Right ventricle myocardium superior (tissue), 1 donor: ENCODE measurements around the gene BRDT. TPM values are rescaled to one million over a fixed set of nuclear protein-coding genes. Genes with fewer than 3 reads are reported as not detected.
"Not testable (repeated sequence)": the region's sequence is repeated elsewhere in the genome, so short reads cannot be mapped to it uniquely, and the experiment has no call there.

ENCODE experiments used
- ATAC-seq: fragments of 200-7000 bp; cut with Tn5 transposase; one replicate; pipeline ENCODE4 v1.9.1; 2020; ENCODE audit warnings: mild to moderate bottlenecking; ENCODE audit not compliant: poor library complexity
- DNase-seq: peaks from one replicate; pipeline ENCODE4 v3.0.0-alpha.2; 2020
- intact Hi-C: fragments of 100-400 bp; cut with DNase I; formaldehyde crosslinking; loops from one replicate; pipeline ENCODE4 v1.11.2; 2022
- total RNA-seq: library from RNA; stranded (reverse); fragmentation: NEBNext Ultra II Directional; extraction: Animal tissue kit (Norgen Biotek cat#: 25700); gene quantifications from one replicate; pipeline ENCODE4 v1.2.1, GENCODE V29; 2021
- donor health status: DM: no; HTN: yes; CAD: no; lungs with severe emphysema.

The BRDT gene
- total RNA-seq, 1 donor from 2014 or later = not detected

DNA sequence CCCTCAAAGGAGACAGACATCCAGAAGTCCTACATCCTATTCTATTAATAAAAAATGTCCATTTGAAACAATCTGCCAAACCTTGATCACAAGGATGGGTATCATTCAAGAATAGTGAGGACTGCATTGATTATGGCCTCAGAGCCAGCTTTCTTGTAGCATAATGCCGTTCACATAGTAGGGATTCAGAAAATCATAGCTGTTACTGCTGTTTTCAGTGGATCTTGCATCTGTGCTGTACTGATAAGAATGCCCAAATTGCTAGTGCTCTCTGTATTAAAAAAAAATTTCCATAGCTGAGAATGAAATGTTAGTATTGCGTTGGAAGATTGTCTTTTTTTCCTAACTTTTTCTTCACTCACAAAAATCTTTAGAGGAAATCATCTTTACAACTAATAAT is 19.1 kb downstream of the BRDT start:
- intact Hi-C loops = no loop called here
- no peak for DNase-seq
- ATAC-seq = no peak

DNA sequence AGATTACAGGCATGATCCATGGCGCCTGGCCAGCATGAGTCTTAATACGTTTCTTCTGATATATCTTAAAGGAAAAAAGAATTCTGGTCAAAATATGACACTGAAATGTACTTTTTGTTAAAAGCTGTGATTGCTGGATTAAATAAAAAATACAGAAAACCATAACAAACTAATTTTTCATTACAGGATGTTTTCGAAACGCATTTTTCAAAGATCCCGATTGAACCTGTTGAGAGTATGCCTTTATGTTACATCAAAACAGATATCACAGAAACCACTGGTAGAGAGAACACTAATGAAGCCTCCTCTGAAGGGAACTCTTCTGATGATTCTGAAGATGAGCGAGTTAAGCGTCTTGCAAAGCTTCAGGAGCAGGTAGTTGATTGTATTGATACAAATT is 30.2 kb downstream of the BRDT start:
- intact Hi-C loops = no loop called here
- ATAC-seq (no peak), DNase-seq (no peak)

DNA sequence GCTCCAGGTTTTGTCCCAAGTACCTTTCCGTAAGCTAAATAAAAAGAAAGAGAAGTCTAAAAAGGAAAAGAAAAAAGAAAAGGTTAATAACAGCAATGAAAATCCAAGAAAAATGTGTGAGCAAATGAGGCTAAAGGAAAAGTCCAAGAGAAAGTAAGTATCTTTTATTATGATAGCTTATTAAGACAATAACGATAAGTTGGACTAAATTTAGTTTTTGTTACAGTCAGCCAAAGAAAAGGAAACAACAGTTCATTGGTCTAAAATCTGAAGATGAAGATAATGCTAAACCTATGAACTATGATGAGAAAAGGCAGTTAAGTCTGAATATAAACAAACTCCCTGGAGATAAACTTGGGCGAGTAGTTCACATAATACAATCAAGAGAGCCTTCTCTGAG is 31.5 kb downstream of the BRDT start:
- no peak for ATAC-seq
- DNase-seq = no peak
- intact Hi-C loops = no loop called here

DNA sequence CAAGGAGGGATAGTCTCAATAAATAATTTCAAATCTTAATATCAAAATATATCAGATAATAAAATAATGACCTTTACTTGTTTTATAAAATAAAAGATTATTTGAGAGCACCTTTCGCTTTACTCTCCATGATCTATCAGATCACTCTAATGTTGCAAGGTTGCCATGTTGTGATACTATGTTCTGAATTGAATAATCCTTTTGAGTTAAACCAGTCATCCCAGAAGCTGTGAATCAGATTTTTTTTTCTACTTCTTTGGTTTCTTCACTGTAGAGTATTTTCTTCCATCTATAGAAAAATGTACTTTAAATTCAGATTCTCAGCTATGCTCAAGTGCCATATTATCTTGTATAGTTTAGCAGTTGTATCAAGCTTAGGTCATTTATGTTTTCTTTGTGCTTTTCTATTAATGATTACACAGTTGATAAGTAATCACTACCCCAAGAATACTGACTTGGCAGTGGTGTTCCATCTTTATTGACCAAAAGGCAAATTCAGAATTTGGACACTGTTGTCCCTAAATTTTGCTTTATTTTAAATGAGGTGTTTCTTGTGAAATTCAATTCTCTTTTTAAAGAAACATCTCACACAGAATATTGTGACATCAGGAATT is 32.9 kb downstream of the BRDT start:
- intact Hi-C loops = no loop called here
- no peak for DNase-seq
- ATAC-seq = no peak

DNA sequence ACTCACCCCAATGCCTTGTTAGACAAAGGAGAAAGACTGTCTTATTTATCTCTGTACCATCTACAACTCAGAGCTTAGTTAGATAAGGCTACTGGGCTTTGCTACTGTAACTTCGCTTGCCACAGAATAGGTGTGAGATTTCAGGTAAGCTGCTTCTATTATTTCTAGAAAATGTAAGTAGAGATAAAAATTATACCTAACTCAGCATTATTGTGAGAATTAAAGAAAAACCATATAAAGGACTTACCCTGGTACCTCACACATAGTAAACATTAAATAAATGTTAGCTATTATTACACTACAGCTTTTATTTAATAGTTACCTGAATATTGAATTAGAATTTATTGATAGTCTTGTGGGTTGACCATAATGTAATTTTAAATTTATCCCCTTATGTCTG is 44.1 kb downstream of the BRDT start:
- intact Hi-C loops = no loop called here
- ATAC-seq = no peak
- no peak for DNase-seq

DNA sequence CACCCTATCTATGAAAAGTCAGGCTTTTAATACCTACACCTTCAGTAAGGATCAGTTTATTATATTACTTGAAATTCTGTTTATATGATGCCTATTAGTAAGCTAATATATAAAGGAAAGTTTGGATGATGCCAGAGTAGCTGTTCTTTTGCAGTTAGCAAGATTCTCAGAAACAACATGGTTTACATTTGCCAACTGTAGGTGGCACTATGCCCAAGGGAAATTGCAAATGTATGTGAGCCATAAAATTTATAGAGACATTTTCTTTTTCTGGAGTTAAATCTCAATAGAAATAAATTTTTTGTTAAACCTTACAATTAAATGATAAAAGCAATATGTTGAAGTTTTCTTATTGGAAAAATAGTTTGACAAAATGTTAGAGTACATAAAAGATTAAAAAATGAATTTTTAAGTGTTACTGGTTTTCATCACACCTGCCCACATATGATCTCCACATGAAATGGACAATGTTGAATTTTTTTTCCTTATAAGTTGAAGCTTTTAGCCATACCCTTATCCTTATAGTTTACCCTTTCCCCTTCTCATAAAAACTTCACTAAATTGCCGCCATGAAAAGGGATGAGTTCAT is 48.5 kb downstream of the BRDT start:
- ATAC-seq = no peak
- no peak for DNase-seq
- intact Hi-C loops = no loop called here

DNA sequence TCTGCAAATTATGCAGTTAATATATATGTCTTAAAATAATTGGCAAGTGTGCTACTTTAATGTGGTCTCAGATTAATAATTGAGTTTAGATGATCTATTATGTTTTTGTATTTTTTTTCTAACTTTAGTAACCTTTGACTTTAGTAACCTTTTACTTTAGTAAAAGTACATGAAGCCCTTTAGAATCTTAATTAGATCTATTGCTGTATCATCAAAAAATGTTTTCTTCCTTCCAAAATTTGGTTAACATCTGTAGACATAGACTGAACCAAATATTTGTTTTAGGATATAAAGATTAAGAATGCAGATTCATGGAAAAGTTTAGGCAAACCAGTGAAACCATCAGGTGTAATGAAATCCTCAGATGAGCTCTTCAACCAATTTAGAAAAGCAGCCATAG is 54.9 kb downstream of the BRDT start:
- intact Hi-C loops = loop anchor here (10.0 kb wide), 1 partner anchor 271 kb away; no protein-coding TSS in a partner anchor
- no peak for ATAC-seq

DNA sequence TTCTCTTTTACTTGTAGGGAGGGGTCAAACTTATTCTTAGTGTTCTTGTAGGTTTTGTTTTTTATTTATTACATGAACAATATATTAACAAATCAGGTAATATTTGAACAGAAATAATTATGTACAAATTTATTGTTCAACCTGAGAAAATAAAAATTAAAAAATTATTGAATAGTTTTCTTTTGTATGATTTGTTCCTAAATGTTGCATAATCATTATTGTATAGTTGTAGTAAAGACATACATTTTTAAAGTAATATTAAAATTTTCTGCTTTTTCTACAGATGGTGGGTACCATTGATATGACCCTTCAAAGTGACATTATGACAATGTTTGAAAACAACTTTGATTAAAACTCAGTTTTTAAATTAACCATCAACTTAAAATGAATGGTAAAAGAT is 64.7 kb downstream of the BRDT start:
- intact Hi-C loops = no loop called here
- DNase-seq (no peak), ATAC-seq (no peak)

More for the DNA sequence above, 54.9 kb downstream of the BRDT start:
- no peak for DNase-seq

DNA sequence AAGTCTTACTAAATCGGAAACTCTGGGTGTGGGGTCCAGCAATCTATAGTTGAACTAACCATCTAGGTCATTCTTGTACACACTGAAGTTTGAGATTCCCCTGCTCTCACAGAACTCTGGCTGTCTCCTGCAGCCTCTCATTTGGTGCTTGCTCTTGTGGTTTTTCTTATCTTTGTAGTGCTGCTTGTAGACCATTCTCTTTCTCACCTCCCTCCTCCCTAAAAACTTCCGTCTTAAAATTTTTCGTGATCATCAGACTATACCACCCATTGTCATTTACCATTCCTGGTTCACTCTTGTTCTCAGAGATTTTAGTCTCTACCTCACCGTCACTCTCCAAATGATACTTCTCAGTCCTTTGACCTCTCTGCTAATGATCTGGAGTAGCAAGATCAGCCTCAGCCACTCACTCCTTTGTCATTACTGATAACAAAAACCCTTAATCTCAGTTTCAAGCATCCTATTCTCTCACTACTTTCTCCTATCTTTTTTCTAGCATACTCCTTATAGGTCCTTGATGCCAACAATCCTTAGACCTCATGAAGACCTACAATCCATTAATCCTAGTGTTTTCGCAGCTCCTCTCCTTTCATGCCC is 67.6 kb downstream of the BRDT start:
- ATAC-seq (no peak), DNase-seq (no peak)
- intact Hi-C loops = no loop called here

DNA sequence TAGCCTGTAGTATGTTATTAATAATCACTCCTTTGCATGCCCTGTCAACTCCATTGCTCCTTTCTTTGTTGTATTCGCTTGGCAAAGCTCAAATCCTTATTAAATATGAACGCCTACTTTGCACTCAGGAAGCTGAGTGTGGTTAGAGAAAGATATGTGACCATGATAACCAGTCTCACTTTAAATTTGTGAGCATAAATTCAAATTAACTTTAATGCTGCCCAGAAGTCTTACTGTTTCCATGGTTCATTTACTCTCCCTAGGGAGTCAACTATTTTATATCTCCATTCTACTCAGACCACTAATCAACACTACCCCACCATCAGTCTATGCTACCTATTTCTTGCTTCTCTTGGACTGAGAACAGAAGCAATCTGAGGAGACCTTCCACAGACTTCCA is 68.5 kb downstream of the BRDT start:
- ATAC-seq (no peak), DNase-seq (no peak)
- intact Hi-C loops = no loop called here

DNA sequence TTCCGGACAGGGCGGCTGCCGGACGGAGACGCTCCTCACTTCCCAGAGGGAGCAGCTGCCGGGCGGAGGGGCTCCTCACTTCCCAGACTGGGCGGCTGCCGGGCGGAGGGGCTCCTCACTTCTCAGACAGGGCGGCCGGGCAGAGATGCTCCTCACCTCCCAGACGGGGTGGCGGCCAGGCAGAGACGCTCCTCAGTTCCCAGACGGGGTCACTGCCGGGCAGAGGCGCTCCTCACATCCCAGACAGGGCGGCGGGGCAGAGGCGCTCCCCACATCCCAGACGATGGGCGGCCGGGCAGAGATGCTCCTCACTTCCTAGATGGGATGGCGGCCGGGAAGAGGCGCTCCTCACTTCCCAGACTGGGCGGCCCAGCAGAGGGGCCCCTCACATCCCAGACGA is 76.8 kb downstream of the BRDT start:
- DNase-seq, intact Hi-C loops, ATAC-seq: not testable (repeated sequence)

DNA sequence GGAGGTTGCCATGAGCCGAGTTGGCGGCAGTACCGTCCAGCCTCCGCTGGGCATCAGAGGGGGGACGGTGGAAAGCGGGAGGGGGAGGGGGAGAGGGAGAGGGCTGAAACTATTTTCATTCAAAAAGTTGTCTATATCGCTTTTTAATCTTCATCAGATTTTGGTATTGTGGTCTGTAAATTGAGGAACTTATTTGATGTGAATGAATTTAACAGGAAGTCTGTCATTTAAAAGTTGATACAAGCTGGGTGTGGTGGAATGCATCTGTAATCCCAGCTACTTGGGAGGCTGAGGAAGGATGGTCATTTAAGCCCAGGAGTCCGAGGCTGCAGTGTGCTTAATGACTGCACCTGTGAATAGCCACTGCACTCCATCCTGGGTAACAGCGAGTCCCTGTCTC is 77.6 kb downstream of the BRDT start:
- intact Hi-C loops = no loop called here
- no peak for ATAC-seq
- no peak for DNase-seq

DNA sequence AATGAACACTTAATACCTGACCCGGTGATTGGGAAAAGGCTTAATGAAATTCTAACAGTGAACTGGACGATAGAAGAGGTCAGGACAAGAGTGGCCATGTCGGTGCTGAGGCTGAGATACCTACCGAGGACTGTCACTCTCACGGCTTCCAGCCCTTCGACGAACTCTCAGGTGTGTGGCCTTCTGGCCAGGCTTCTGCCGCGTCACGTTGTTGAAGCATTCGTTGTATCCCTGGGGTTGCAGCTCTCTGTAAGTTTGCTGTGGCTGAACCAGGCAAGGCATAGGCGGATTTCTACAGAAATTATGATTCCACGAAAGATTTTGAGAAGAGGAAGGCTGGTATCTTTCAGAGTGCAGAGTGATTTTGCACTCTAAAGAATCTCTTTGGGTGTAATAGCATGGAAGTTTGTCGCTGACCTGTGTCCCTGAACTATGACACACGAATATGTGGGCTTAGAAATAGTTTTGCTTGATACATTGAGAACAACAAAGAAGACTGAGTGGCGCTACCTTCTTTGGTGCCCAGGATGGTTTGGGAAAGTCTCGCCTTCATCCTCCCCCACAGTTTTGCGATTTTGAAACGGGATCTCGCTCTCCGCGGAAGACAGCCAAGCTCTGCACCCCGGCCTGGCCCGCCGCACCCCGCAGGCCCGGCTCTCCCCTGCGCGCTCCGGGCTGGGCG is 80.2 kb downstream of the BRDT start:
- ATAC-seq (no peak), DNase-seq (no peak)
- intact Hi-C loops = no loop called here

DNA sequence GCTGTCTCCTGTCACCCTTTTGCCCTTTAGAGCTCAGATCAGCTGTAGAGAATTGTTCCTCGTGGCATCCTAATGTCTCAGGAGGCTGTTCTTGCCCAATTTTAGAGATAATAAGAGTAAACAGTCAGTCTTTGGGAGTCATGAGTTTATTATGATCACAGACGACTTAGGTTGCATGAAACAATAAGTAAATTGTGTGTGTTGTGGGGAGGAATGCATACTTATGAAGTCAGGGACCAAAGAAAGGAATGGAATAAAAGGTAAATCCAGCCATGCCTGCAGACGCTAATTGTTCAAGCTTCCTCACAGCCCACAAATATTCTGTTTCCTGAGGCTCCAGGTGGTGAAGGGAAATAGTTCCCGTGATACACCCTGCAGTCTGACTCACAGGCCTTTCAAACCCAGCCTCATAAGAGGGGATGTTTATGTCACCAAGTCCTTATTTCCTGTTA is 81.5 kb downstream of the BRDT start:
- intact Hi-C loops = no loop called here
- DNase-seq (no peak), ATAC-seq (no peak)

DNA sequence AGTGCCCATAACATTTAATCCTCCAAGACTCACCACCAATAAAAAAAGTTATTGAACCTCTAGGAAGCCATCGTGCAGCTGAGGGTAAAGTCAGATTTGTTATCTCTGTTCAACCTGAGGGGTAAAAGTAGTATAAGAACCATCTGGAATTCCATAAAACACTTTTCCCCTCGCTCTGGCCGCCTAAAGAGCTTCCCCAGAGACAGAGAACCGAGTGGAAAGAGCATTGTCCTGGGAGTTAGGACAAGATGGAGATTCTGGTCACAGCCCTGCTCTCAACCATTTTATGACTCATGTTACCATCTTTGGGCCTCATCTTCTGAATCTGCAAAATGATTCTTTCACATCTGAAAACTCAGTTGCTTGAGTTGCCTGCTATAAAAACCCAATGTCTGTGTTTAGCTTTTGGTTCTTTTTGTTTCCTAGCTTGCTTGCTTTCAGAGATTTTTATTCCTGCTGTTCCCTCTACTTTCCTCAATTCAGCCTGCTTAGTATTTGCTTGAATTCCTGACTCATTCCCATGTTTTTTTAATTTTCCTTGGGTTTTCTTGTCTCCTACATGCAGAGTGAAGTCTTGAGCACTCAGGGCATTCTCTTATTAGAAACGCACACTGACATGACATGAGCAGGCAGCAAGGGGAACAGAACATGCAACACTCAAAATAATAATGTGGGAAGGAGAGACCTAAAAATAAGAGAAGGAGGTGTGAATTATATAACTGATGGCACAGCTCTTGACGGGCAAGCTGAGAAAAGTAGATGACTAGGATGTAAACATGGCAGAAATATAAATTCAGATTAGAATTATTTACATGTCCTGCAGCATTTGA is 82.3 kb downstream of the BRDT start:
- ATAC-seq = no peak

DNA sequence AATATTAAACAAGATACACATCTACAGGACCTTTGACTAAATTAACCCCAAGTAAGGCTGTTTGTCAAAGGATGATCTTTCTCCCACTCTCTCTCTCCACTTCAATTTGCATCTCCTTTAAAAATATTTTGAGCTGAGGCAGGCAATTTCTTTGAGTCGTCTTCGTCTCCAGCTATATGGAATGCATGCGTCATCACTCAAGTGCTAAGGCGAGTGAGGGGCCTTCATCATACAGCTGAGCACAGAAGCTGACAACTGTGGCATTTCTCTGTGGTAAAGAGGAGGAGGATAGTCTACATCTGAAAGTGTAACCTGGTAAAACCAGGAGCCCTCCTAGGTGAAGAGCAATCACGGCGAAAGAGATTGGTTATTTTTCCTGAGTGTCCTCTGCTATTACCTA is 88.2 kb downstream of the BRDT start:
- no peak for ATAC-seq
- DNase-seq = no peak
- intact Hi-C loops = no loop called here

More for the DNA sequence above, 82.3 kb downstream of the BRDT start:
- intact Hi-C loops = no loop called here
- DNase-seq = no peak

DNA sequence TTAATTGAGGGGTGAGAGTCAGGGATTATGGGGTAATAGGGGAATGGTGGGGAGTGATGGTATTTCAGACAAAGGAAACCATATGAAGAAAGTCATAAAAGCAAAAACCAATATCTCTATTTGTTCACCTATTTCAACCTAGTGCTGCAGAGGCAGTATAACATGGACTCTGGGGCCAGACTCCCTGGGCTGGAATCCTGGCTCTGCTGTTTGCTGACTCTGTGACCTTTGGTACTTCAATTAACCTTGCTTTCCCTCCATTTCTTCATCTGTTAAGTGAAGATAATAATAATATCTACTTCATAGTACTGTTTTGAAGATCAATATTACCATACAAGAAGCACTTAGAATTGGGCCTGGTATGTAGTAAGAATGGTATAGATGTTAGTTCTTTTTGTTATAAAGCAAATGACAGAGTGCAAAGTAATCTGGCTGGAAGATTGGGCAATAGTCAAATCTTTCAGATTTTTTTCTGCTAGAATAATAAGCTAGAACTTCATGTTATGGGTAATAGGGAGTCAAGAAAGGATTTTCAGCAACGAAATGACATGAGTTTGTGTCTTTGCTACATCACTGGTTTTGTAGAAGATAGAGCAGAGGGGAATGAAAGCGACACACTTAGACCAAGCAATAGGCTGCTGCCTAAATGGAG is 89.6 kb downstream of the BRDT start:
- ATAC-seq (no peak), DNase-seq (no peak)
- intact Hi-C loops = no loop called here

DNA sequence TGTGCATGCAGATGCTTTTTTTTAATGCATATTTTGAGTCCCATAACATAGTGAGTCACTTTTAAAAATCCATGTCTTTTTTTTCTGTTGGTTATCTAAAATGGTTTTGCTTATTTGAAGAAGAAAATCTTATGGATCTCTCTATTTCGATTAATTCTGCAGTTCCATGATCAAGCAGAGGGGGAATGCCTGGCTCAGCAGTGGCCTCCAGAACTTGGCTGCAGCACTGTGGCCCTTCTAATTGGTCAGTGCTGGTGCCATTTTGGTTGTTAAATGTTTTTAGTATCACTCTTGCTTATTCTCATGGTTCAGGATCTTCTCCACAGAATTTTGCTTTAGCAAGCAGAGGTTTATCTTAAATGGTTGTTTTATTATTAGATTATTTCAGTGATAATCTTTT is 91.8 kb downstream of the BRDT start:
- intact Hi-C loops = no loop called here
- ATAC-seq (no peak), DNase-seq (no peak)

DNA sequence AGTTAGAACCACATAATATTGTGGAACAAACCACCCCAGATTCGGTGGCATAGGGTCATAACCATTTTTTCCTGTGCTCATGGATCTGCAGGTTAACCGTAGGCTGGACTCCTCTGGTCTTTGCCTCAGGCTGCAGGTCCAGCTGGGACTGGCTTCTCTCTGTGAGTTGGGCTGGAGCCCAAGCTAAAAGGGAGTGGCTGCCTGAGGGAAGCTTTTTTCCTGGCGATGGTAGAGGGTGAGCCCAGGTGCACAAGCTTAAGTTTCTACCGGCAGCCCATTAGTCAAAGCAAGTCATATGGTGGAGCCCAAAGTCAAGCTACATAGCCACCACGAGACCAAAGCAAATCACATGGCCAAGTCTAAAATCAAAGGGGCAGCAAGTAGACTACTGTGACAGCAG is 94.4 kb downstream of the BRDT start:
- DNase-seq (no peak), ATAC-seq (no peak)
- intact Hi-C loops = no loop called here
